Tibial nerve (tissue), 4 donors: ENCODE results near the gene SUSD4. TPM values are rescaled to one million over a fixed set of nuclear protein-coding genes. Genes with fewer than 3 reads are reported as not detected.

Experiments
- DNase-seq, 2 donors: peaks; one replicate each; pipeline ENCODE4 v3.0.0-alpha.2; 2019; ENCODE audit warnings: low spot score in 2 of 2
- H3K27ac ChIP-seq, 4 donors: fragments of 200-600 bp; sonication (generic) in 3 of 4; one replicate each; pipeline ENCODE4 v1.5.1; 2017 to 2019; ENCODE audit warnings: mild to moderate bottlenecking in 1 of 4
- H3K27me3 ChIP-seq, 2 donors: fragments of 200-600 bp; sonication (generic) in 1 of 2; one replicate each; pipeline versions ENCODE4 v1.5.1 to v1.6.0; 2017 to 2019
- H3K36me3 ChIP-seq, 3 donors: fragments of 200-600 bp; sonication (generic); one replicate each; pipeline ENCODE4 v1.5.1; 2018 to 2019
- H3K4me1 ChIP-seq, 4 donors: fragments of 200-600 bp; sonication (generic) in 3 of 4; one replicate each; pipeline ENCODE4 v1.5.1; 2017 to 2019
- H3K4me3 ChIP-seq, 4 donors: fragments of 200-600 bp; sonication (generic) in 3 of 4; one replicate each; pipeline ENCODE4 v1.5.1; 2017 to 2019; ENCODE audit warnings: mild to moderate bottlenecking in 1 of 4, moderate library complexity in 1 of 4
- H3K9me3 ChIP-seq, 4 donors: fragments of 200-600 bp; sonication (generic) in 3 of 4; one replicate each; pipeline ENCODE4 v1.5.1; 2017 to 2019
- EP300 ChIP-seq, 2 donors: sonication (generic); formaldehyde crosslinking; IDR thresholded peaks; one replicate each; pipeline ENCODE4 v1.6.1; 2017; ENCODE audit warnings: antibody characterized with exemption in 2 of 2, mild to moderate bottlenecking in 1 of 2
- POLR2A ChIP-seq, 2 donors: fragments of 450-650 bp; IDR thresholded peaks; one replicate each; pipeline ENCODE4 v1.6.1; 2017; ENCODE audit warnings: antibody characterized with exemption in 2 of 2, mild to moderate bottlenecking in 2 of 2, moderate library complexity in 2 of 2
- WGBS, 2 donors: methylation state at CpG; one replicate each; pipeline ENCODE4 v1.1.5; 2018; 5-methylcytosine and 5-hydroxymethylcytosine counted together
- total RNA-seq, 4 donors: library from RNA; depleted of rRNA; stranded (reverse); fragments of >200 nt; gene quantifications; one replicate each; pipeline ENCODE4 v1.1.0, GENCODE V29; 2016
- TF ChIP-seq, protein P1 (sequence below), 5 experiments: fragments of 200-600 bp in 3 of 5; fragments of 450-650 bp in 2 of 5; sonication (generic) in 3 of 5; IDR thresholded peaks; one replicate each; pipeline ENCODE4 v1.5.1; 2016 to 2019; ENCODE audit warnings: antibody characterized with exemption in 5 of 5, mild to moderate bottlenecking in 3 of 5, moderate library complexity in 2 of 5

SUSD4 gene
- total RNA-seq, 4 donors from 2014 or later, result not detected

DNA sequence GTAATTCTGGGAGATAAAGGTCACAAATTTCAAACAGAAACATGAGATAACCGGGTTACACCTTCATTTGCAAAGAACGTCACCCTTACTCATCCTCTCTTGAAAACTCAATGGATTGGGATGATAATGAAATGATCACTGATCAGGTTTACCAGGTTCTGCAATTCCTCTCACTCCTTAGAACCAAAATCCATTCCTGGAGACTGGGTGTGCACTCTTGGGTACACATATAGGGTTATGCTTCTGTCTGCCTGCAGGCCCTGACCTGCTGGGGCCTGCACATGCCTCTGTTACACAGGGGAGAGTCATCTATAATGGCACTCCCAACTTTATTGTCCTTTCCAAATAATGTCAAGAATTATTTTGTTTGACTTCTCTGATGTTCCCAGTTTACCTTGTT, 8.3 kb downstream of the SUSD4 start:
- Histone ChIP-seq H3K4me3 (no peak overlapping the region), H3K9me3 (no peaks in the 10 kb centered on the region), H3K27me3 (peaks cover 0 to 43% of the 10 kb centered on the region in 2 donors), H3K27ac (no peak overlapping the region), H3K36me3 (no peaks in the 10 kb centered on the region), H3K4me1 (no peaks in the 10 kb centered on the region)
- DNase-seq, result no peak
- 81 to 95% methylated on average over 2 of the region's 2 CpGs for WGBS, 2 donors
- TF ChIP-seq POLR2A (IDR thresholded peaks at IDR 0.05), result no peak
- no peak for TF ChIP-seq EP300 (IDR thresholded peaks at IDR 0.05)
- TF ChIP-seq, protein P1, sequence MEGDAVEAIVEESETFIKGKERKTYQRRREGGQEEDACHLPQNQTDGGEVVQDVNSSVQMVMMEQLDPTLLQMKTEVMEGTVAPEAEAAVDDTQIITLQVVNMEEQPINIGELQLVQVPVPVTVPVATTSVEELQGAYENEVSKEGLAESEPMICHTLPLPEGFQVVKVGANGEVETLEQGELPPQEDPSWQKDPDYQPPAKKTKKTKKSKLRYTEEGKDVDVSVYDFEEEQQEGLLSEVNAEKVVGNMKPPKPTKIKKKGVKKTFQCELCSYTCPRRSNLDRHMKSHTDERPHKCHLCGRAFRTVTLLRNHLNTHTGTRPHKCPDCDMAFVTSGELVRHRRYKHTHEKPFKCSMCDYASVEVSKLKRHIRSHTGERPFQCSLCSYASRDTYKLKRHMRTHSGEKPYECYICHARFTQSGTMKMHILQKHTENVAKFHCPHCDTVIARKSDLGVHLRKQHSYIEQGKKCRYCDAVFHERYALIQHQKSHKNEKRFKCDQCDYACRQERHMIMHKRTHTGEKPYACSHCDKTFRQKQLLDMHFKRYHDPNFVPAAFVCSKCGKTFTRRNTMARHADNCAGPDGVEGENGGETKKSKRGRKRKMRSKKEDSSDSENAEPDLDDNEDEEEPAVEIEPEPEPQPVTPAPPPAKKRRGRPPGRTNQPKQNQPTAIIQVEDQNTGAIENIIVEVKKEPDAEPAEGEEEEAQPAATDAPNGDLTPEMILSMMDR (IDR thresholded peaks at IDR 0.05), result no peak

DNA sequence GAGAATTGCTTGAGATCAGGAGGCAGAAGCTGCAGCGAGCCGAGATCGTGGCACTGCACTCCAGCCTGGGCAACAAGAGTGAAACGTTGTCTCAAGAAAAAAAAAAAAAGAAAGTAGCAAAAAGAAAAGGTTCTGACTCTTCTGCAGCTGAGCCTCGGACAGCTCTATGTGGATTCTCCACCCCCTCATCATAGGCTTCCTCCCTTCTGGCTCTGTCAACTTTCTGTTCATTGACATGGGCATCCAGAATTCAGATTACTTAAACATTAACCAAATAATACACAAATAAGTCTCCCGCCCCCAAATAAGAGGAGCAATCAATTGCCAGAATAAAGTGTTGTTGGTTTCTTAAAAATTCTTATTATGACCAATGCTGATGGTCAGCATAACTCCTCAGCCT, 10.0 kb downstream of the SUSD4 start:
- TF ChIP-seq EP300 (IDR thresholded peaks at IDR 0.05), result no peak
- TF ChIP-seq, protein P1 (IDR thresholded peaks at IDR 0.05), result no peak
- TF ChIP-seq POLR2A (IDR thresholded peaks at IDR 0.05), result no peak
- 56 to 59% methylated on average over 6 of the region's 6 CpGs for WGBS, 2 donors
- H3K27ac ChIP-seq, result no peak overlapping the region
- no peaks in the 10 kb centered on the region for H3K9me3 ChIP-seq
- H3K4me1 ChIP-seq, result no peaks in the 10 kb centered on the region
- no peak overlapping the region for H3K4me3 ChIP-seq
- H3K36me3 ChIP-seq, result no peaks in the 10 kb centered on the region
- H3K27me3 ChIP-seq, result peaks cover 0 to 33% of the 10 kb centered on the region in 2 donors
- DNase-seq, result no peak

DNA sequence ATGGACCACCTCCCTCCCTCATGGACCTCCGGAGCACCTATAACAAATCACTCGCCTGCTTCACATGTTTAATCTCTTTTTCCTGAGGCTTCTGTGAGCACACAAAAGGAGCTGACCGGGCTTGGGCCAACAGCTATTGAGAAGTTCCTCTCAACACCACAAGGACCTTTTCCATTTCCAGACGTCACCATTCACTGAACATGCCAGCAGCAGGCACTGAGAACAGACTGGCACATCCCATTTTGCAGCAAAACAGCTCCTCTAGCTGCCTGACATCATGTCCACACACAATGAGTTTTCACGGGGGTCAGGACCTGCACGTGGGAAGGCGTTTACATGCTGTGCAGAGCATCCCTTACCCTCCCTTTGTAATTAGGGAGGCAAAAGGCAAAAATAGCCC, 11.0 kb downstream of the SUSD4 start:
- Histone ChIP-seq H3K9me3 (no peaks in the 10 kb centered on the region), H3K4me1 (no peaks in the 10 kb centered on the region), H3K36me3 (no peaks in the 10 kb centered on the region), H3K4me3 (no peak overlapping the region), H3K27ac (no peak overlapping the region), H3K27me3 (peaks cover 0 to 29% of the 10 kb centered on the region in 2 donors)
- TF ChIP-seq, protein P1 (IDR thresholded peaks at IDR 0.05), result no peak
- TF ChIP-seq EP300 (IDR thresholded peaks at IDR 0.05) (no peak), POLR2A (IDR thresholded peaks at IDR 0.05) (no peak)
- no peak for DNase-seq
- WGBS, 2 donors, result 59 to 61% methylated on average over 7 of the region's 7 CpGs

DNA sequence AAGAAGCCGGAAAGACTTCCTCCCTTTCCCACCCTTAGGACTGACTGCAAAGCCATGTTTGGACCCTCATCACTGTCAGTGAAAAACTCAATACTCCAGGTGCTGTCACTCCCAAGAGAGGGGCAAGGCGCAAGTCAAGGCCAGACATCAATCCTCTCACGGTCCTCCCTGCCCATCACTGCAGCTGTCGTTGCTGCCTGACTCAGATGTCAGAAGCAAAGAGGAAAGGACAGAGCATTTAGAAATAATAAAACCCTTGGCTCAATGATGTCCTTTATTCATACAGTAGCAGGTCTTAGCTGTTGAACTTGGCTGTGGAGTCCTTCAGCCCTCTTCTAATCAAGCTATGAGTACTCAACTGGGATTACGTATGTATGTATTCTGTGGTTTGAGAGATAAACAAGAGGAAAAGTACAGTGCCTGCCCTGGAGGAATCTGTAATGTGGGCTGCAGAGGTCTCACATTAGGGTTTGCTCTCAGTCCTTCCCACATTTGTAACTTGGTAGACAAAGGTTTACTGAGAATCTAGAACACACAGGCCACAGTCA, 13.5 kb downstream of the SUSD4 start:
- Histone ChIP-seq H3K9me3 (no peaks in the 10 kb centered on the region), H3K4me1 (no peaks in the 10 kb centered on the region), H3K4me3 (no peak overlapping the region), H3K27me3 (peaks cover 0 to 29% of the 10 kb centered on the region in 2 donors), H3K27ac (no peak overlapping the region), H3K36me3 (no peaks in the 10 kb centered on the region)
- no peak for DNase-seq
- TF ChIP-seq EP300 (IDR thresholded peaks at IDR 0.05) (no peak), POLR2A (IDR thresholded peaks at IDR 0.05) (no peak)
- TF ChIP-seq, protein P1 (IDR thresholded peaks at IDR 0.05), result no peak
- 64 to 66% methylated on average over 5 of the region's 5 CpGs for WGBS, 2 donors

DNA sequence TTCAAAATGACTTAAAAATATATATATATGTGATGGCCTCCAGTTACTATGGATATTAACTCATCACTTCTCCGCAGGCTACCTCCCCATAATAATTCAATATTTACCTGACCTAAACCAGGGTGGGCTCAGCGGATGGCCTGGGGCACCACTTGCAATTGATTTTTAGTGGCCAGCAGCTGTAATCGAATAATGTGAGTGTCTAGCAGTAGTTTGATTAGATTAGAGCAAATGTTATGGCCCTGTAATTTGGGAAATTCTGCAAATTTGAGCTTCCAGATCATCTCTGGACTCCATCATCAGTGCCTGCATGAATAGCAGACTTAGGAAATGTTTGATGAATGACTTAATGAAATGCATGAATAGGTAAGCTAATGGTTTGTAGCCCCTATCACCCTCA, 14.7 kb downstream of the SUSD4 start:
- TF ChIP-seq POLR2A (IDR thresholded peaks at IDR 0.05) (no peak), EP300 (IDR thresholded peaks at IDR 0.05) (no peak)
- TF ChIP-seq, protein P1 (IDR thresholded peaks at IDR 0.05), result no peak
- no peaks in the 10 kb centered on the region for H3K9me3 ChIP-seq
- peaks cover 0 to 29% of the 10 kb centered on the region in 2 donors for H3K27me3 ChIP-seq
- peaks cover 0 to 7% (median 0%) of the 10 kb centered on the region in 4 donors for H3K4me1 ChIP-seq
- no peak overlapping the region for H3K27ac ChIP-seq
- 93% methylated on average over 3 of the region's 3 CpGs for WGBS, 2 donors
- no peaks in the 10 kb centered on the region for H3K36me3 ChIP-seq
- H3K4me3 ChIP-seq, result no peak overlapping the region
- no peak for DNase-seq
